GM18520 (cell line): ENCODE measurements around the gene GFOD1.

Experiments used
- ATAC-seq: cut with Tn5 transposase; IDR thresholded peaks from one replicate; pipeline ENCODE4 v1.9.1; 2021; ENCODE audit not compliant: unreplicated experiment

GFOD1 gene

GRCh38 chr6:13383328-13384163 lies 103.9 kb downstream of the GFOD1 start:
- peak; percentile 96 for ATAC-seq

- no peak for ATAC-seq
These were observed 106.6 kb downstream of the GFOD1 start for GRCh38 chr6:13380761-13381160.

DNA sequence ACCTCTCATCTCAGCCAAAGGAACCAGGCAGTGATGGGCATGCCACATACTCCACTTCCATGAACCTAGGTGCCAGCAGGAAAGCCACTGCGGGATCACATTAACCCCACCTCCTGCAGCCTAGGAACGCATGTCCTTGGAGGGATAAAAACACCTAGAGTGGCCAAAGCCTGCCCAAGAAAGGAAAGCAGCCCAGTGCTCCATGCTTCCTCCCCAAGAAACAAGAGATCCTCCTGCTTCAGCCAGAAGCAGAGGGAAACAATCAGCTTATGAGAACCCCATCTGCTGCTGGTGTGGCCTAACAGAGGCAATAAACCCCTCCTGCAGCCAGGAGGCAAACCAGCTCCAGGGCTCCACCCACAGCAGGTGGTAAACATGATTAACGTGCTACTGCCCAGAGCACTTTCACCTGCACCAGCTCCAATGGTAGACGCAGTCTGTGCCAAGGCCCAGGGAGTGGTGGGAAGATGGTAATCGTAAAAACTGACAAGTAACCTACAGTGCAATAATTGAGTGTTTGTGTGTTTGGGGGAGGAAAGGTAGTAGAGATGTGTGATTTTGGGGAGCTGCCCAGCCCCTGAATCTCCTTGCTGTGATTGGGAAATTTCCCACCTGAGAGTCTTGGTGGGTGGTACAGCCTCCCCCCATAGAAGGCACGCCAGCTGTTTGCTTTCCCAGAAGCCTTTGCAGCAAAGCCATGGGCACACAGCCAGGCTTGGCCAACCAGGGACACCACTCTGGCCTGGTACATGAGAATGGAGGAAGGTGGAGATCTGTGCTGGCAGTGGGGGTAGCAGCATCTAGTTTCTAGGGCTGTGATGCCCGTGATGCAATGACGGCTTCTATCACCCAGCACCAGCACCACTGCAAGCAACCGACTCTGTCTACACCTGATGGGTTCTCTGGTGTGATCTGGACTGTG lies 108.5 kb downstream of the GFOD1 start:
- ATAC-seq = no peak

GRCh38 chr6:13377054-13377758 lies 110.2 kb downstream of the GFOD1 start:
- ATAC-seq = no peak

DNA sequence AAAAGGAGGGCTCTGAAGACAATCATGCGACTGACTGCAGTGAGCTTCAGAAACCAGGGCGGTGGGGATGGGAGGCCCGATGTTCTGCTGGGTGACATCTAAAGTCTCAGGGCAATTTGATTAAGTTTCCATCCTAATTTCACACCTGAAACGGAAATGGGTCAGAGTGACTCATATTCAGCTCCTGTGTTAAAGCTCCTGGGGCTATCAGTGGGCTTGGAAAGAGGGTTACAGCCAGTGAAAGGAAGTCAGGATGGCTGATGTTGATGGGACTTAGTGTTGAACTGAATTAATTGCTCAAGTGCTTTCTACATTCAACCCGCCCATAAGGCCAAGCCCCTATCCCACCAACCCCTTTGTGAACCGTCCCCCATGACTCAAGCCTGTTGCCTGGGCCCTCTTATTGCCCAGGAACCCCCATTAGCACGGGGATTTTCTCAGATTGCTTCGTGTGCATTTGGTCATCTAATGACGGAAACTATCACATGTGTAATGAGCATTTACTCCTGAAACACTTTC lies 112.0 kb downstream of the GFOD1 start:
- peak; percentile 73 for ATAC-seq

DNA sequence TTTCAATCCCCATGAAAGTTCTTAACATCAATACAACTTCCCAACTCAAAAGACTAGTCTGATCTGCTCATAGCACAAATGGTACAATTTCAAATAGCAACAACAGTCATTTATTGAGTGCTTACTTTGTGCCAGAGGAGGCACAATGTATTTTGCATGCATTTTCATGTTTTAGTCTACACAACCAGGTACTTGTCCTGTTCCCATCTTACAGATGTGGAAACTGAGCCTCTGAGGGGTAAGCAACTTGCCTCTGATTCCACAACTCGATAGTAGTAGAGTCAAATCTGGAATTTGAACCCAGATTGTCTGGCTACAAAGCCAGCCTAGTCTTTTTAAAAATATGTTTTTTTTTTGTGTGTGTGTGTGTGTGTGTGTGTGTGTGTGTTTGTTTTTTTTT lies 113.5 kb downstream of the GFOD1 start:
- no peak for ATAC-seq

DNA sequence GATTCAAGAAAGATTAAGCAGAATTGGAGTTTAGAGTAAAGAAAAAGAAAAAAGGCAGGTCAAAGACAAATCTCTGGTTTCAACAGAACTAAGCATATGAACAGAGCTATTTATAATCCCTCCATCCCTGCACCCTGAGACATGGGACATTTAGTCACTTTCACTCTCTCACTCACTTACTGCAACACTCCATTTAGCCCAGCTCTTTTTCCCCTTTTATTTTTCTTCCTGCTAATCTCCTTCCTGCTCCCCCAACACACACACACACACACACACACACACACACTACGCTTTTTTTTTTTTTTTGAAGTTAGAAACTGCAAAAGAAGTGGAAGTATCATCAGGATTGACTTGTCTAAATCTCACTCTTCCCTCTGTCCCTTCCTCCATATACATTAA lies 113.9 kb downstream of the GFOD1 start:
- no peak for ATAC-seq

- no peak for ATAC-seq
These were observed 114.5 kb downstream of the GFOD1 start for GRCh38 chr6:13372688-13373487.

DNA sequence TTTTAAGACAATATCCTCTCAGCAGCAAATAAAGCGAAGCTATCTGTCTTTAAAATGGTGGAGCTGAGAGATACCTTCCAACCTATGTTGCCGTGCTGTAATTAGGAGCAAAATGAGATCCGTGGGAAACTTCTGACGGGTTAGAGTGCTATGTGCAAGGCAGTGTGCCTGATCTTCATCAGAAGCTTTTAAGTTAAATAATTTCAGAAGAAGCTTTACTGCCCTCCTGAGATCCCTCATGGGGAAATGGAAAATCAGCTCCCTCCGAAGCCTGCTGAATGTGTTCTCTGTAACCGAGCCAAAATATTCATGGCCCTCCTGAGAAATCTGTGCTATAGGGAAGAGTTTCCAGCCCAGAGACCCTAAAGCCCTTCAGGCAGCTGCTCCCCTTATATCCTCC lies 115.3 kb downstream of the GFOD1 start:
- no peak for ATAC-seq

DNA sequence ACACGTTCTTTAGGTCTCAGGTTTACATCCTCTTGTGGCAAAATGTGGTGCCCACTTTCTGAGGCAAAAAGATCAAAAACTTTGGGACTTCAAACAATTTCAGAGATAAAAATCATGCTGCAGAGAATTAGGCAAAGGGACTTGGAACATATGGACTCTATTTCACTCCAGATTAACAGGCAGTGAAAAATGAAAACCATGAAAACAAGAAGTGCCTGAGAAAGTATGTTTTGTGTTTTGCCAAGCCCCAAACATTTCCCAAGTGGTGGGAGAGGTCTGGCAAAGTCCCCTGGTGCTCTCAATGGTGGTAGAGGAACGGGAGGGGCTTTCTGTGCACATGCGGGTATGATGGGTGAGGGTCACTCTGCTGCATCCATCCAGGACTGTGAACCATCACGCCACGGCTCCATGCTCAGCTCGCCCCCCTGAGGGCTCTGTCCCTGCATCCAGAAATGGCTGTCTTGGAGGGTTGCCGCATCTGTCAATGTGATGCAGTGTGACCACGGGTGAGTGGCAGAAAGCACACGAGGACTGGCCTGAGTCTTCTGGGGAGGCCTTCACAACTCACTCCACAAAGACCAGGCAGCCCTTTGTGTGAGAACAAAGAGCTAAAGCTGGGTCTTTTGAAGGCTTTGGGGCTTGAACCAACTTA lies 115.9 kb downstream of the GFOD1 start:
- no peak for ATAC-seq

DNA sequence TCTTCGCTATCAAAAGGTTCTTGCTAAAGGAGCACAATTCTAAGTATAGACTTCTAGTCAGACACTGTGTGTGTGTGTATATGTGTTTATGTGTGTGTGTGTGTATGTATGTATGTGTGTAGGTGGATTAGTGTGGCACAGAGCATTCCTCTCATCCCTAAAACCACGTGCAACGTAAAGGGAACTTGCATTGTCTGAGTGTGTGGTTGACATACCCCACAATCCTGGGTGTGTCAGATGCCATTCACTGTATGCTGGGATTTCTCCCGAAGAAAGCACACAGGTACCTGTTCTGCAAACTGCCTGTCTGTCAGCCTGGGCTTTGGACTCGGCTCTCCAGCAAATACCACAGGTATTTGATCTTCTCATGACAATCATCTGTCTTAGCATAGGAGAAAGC lies 116.8 kb downstream of the GFOD1 start:
- no peak for ATAC-seq

- no peak for ATAC-seq
These were observed 117.8 kb downstream of the GFOD1 start for GRCh38 chr6:13369591-13369990.

- no peak for ATAC-seq
These were observed 118.7 kb downstream of the GFOD1 start for GRCh38 chr6:13368731-13369115.

DNA sequence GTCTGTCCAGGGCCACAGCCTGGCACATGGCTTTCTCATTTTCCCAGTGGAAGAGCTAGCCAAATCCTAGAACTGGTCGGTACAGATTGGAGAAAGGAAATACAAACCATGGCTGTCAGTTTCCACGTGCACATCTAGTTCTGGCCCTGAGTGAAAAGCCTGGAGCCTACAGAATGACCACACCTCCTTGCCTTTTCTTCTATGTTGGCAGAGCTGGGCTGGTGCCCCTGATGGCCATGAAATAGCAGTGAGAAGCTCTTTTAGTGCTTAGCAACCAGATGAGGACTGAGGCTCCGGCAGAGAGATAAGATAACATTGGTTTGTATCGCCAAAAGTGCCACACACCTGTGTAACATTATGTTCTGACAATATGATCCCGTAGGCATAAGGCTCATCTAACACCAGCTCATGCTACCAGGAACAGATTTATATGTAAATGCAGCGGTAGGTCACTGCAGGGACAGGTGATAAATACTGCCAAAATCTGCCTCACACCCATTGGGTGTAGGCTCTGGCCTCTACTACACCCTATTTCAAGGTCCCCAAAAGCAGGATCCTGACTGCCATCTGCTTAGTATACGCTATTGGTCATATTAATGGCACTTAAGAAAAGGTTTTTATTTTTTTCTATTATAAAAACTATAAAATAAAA lies 119.2 kb downstream of the GFOD1 start:
- no peak for ATAC-seq

GRCh38 chr6:13367396-13367795 lies 120.0 kb downstream of the GFOD1 start:
- no peak for ATAC-seq

DNA sequence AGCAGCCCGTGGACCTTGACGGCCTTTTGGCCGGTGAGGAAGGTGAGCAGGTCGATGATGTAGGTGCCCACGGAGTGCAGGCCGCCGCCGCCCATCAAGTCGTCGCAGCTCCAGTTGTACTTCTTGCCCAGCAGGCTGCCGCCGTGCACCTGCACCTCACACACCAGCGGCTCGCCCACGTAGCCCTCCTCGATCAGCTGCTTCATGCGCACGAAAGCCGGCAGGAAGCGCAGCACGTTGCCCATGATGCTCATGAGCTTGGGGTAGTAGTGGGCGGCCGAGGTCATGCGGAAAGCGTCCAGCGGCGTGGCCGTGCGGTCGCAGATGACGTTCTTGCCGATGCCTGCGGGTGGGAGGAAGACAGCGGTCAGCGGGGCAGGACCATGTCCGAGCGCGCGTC lies 122.1 kb downstream of the GFOD1 start:
- ATAC-seq = no peak

DNA sequence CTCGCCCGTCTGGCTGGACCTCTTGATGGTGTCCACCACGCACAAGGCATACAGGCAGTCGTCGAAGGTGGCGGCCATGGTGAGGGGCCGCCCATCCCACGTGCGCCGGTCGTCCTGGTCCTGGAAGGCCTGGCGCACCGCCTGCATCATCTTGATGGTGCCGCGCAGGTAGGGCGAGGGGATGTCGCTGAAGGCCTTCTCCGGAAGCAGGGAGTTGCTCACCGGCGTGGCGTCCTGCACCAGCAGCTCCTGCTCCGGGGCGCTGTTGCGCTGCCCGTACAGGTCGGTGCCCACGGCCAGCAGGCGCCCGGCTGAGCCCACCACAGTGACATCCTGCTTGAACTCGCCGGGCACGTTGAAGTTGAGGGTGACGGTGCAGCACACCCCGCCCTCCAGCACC lies 122.6 kb downstream of the GFOD1 start:
- ATAC-seq = no peak

DNA sequence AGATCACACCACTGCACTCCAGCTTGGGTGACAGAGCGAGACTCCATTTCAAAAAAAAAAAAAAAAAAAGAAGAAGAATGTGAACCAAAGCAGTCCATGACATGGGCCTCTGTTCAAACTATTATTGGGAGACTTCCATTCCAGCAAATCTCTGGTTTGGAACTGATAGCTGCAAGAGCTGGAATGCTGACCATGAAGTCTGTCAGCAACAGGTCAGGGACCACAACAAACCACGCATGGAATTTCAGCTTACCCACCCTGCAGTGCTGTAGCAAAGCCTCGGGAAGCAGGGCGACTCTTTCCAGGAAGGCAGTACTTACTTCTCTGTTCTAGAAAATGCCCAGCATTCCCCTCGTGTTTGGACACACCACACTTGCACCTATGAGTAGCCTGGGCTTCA lies 125.0 kb downstream of the GFOD1 start:
- ATAC-seq = no peak
